Stimulated activated CD4-positive, alpha-beta T cell treated with anti-CD3 and anti-CD28 coated beads, Interleukin-2, amount 100 ng/mL, for 48 hours (primary cell): ENCODE data around the gene POLR3E.

Source experiments
- DNase-seq, 2 donors: peaks; one replicate each; pipeline ENCODE4 v3.0.0-alpha.2; 2020

POLR3E gene

GRCh38 chr16:22317625-22318024 lies 20.4 kb downstream of the POLR3E start:
- DNase-seq, result no peak

GRCh38 chr16:22318690-22319358 lies 21.6 kb downstream of the POLR3E start:
- DNase-seq, result peak; percentile 64 to 70

DNA sequence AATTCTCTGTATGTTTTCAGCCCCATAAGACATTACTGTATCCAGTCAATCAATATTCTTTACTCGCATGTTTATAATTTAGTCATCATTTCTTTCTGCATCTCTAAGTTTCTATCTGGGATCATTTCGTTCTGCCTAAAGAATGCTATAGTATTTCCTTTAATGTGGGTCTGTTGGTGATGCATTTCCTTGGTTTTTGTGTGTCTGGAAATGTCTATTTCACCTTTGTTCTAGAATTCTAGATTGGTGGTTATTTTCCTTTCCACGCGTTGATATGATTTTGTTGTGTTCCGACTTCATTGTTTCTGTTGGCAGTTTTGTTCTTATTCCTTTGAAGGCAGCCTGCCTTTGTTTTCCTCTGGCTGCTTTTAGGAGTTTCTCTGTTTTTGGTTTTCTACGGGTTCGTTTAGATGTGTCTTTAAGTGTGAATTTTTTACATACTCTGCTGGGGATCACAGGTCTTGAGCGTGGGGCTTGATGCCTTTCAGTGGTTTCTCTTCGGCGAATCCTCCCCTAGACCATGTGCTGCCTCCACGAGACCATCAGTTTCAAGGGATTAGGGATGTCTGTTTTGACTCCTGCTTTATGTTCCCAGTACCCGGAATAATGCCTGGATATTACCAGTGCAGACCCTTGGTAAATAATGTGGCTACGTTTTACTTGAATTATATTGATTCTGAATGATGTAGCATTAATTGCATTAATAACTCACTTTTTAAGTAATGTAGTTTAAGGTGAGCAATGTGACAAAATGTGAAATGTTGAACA lies 23.5 kb downstream of the POLR3E start:
- no peak for DNase-seq

DNA sequence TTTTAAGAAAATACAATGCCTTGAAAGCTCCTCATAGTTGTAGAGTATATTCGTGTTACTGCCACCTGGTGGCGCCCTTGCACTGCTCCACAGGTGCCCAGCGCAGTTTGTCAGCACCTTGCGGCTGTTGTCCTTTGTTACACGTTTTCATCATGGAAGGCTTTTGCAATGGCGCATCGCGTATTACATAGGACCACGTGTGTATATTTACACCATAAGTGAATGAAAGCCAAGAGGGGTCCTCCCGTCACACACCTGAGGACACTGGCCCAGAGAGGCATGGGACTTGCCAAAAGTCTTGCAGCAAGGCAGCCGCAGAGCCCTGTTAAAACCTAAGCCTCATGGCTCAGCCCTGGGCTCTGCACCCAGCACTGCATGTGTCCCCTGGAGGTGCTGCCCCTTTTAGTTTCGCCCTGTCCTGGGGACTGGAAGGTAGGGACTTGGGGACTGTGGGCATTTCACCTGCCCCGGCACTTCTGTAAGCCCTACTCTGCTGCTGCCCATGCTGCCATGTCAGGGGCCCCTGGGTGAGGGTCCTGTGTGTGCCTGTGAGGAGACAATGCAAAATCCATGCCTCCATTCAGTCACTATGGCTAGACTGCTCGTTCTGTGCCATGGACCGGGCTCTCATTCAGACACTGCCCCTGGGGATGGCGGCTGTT lies 24.3 kb downstream of the POLR3E start:
- DNase-seq, result peak; percentile 61 to 66

DNA sequence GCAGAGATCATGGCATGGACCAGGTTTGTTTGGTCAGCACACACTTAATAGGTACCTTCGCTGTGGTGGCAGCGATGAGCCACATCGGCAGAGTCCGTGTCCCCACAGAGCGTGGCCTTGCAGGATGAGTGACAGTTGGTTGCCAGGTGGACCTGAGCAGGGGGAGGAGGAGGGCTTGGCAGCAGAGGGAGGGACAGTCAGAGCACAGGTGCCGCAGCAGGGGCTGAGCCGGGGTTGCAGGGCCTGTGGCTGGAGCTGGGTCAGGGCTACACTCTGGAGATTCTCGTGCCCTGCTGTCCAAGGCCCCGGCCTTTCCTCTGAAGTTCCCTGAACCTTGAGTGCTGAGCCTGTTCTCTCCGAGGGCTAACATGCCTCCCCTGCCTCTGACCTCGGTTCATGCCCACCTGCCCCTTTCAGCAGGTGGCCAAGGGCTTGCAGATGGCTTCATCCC lies 24.8 kb downstream of the POLR3E start:
- DNase-seq, result no peak

GRCh38 chr16:22322741-22323140 lies 25.5 kb downstream of the POLR3E start:
- no peak for DNase-seq

GRCh38 chr16:22323173-22323958 lies 26.2 kb downstream of the POLR3E start:
- DNase-seq, result no peak

- no peak for DNase-seq
Observed at GRCh38 chr16:22323959-22324786, 27.0 kb downstream of the POLR3E start.

- DNase-seq, result no peak
Observed at GRCh38 chr16:22324787-22325597, 27.8 kb downstream of the POLR3E start.

DNA sequence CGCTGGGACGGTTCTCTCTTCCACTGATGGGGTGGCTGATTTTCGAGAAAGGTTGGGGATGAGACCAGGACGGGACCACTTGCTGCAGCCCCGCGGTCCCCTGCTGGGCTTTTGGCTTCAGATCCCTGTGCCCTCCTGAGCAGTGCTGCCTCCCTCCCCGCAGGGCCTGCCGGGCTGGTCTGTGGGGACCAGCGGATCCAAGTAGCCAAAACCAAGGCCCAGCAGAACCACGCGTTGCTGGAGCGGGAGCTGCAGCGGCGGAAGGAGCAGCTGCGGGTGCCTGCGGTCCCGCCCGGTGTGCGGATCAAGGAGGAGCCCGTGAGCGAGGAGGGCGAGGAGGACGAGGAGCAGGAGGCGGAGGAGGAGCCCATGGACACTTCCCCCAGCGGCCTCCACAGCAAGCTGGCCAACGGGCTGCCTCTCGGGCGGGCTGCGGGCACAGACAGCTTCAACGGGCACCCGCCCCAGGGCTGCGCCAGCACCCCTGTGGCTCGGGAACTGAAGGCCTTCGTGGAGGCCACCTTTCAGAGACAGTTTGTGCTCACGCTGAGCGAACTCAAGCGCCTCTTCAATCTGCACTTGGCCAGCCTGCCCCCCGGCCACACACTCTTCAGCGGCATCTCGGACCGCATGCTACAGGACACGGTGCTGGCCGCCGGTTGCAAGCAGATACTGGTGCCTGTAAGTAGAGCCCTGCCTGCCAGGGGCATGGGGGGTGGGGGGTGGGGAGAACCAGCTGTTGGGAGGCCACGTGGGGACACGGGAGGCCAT lies 28.6 kb downstream of the POLR3E start:
- no peak for DNase-seq

DNA sequence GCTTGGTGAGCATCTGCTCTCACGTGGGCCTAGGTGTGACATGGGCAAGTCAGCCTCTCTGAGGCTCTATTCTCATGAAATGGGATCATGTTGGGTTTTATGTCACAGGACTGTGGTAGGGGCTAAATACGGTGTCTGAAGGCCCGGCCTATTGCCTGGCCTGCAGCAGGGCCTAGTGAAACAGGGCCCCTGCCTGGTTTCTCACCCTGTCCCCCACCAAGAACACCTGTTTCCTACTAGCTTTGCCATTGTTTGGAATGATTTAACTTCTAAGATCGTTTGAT lies 29.1 kb downstream of the POLR3E start:
- no peak for DNase-seq

- no peak for DNase-seq
Observed at GRCh38 chr16:22326771-22327445, 29.7 kb downstream of the POLR3E start.

DNA sequence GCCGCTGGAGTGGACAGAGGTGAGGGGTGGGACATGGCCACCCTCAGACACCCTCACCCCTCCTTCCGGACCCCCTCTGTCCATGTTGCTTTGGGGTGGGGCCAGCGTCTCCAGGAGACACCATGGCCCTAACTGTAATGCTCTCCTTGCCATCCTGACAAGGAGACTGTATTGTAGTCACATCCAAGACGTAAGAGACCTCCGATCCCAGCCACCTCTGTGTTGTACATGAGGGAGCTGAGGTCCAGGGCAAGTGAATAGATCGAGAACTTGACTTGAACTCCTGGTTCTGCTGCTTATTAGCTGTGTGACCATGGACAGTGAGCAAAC lies 30.2 kb downstream of the POLR3E start:
- DNase-seq, result no peak

GRCh38 chr16:22328081-22328725 lies 31.0 kb downstream of the POLR3E start:
- no peak for DNase-seq

DNA sequence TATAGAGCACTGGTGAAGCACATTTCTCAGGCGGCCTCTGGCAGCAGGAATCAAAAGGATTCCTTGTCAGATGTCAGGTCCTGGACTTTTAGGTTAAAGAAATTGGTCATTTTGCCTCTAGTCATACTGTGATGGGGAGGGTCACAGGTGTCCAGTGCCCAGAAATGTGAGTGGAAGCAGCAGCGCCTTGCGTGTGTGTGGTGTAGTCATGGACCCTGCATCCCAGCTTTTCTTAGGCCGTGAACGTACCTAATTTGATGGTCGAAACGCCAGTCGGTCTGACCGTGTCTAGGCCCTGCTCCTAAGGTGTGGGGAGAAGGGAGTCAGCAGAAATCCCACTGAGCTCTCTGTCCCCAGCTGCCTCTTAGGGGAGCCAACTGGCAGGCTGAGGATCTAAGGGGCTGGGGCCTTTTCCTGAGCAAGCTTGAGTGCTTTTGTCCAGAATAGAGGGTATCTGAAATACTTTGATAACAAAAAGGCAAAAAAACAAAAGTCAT lies 32.0 kb downstream of the POLR3E start:
- DNase-seq, result no peak

DNA sequence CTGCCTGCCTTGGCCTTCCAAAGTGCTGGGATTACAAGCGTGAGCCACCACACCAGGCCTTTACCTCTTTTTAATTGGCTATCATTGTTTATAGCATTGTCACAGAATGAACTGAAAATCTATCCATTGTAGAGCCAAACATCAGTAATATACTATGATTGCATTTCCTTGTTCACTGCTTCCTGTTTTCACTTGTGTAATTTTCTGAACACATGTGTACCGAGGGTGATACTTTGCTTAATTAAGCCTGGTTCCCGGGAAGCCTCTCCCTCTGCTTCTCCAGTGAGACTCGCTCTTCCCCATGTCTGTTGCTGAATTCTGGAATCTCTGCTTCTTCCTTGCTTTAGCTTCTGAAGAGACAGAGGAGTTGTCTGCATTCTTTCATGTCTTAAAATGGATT lies 33.1 kb downstream of the POLR3E start:
- DNase-seq, result no peak

DNA sequence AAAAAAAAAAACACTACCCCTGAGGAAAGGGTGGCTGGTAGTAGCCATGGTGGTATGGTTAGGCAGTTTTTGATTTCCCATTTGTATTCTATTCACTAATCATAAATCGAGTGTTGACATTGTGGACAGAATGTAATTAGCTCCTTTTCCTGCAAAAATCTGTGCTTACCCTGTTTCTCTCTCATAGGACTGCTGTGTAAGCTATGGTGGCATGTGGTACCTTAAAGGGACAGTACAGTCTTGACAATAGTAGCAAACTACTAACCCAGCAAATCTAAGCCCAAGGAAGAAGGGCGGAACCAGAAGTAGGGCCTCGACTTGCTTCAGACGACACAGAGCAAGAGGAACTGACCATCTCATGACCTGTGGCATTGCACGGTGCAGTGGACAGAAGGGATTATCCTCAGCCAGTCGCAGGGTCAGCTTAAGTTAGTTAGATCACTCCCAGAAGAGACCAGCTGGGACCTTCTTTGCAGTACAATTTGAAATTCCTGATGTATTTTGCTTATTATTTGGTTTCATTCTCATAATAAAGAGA lies 36.3 kb downstream of the POLR3E start:
- DNase-seq, result no peak

DNA sequence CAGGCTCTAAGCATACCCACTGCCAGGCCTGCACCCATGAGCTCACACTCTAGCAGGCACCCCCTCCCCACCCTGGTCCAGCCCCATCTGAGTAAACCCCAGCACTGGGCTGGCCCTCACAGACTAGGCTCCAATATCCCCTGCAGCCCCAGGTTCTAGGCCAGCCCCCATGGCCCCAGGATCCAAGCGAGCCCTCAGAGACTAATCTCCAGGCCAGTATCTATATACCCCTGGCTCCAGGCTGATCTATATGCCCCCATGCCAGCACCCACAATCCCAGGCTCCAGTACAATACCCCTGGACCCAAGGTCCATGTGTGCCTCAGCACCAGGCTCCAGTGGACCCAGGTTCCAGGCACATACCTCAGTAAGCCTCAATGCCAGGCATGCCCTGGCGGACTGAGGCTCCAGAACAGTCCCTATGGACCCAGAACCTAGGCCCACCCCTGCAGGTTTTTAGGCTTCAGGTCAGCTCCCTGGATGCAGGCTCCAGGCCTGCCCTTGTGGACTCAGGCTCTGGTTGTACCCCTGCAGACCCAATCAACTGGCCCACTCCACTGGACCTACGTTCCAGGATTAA lies 38.5 kb downstream of the POLR3E start:
- DNase-seq, result no peak

GRCh38 chr16:22336581-22336980 lies 39.4 kb downstream of the POLR3E start:
- DNase-seq, result no peak
